Smooth muscle cell (in vitro differentiated cells): ENCODE measurements around the gene PRKCD. TPM values are rescaled to one million over a fixed set of nuclear protein-coding genes. Genes with fewer than 3 reads are reported as not detected.

Experiments
- DNase-seq: peaks from one replicate; lab custom pipeline; 2025; ENCODE audit not compliant: unreplicated experiment; lab: John Stamatoyannopoulos, UW
- H2AFZ ChIP-seq: fragments of 200-600 bp; sonication (generic); 2 replicates; pipeline ENCODE4 v1.6.0; 2016; ENCODE audit warnings: antibody characterized with exemption, low read depth, mild to moderate bottlenecking
- H3F3A ChIP-seq: fragments of 200-600 bp; sonication (generic); 2 replicates; pipeline ENCODE4 v1.6.0; 2017; ENCODE audit warnings: antibody characterized with exemption, low read depth
- H3K27ac ChIP-seq: fragments of 200-600 bp; sonication (generic); 2 replicates; pipeline ENCODE4 v1.5.1; 2016; ENCODE audit warnings: low read depth, mild to moderate bottlenecking
- H3K27me3 ChIP-seq: fragments of 200-600 bp; sonication (generic); 2 replicates; pipeline ENCODE4 v1.6.1; 2016; ENCODE audit warnings: low read depth, mild to moderate bottlenecking
- H3K36me3 ChIP-seq: fragments of 200-600 bp; sonication (generic); 2 replicates; pipeline ENCODE4 v1.5.1; 2016; ENCODE audit warnings: low read depth
- H3K4me1 ChIP-seq: fragments of 200-600 bp; sonication (generic); 2 replicates; pipeline ENCODE4 v1.5.1; 2016; ENCODE audit warnings: low read depth
- H3K4me2 ChIP-seq: fragments of 200-600 bp; sonication (generic); 2 replicates; pipeline ENCODE4 v1.6.0; 2016; ENCODE audit warnings: mild to moderate bottlenecking
- H3K4me3 ChIP-seq: fragments of 200-600 bp; sonication (generic); 2 replicates; pipeline ENCODE4 v1.5.1; 2016; ENCODE audit warnings: mild to moderate bottlenecking
- H3K79me2 ChIP-seq: fragments of 200-600 bp; sonication (generic); 2 replicates; pipeline ENCODE4 v1.6.0; 2016; ENCODE audit warnings: low read depth, mild to moderate bottlenecking
- H3K9ac ChIP-seq: fragments of 200-600 bp; sonication (generic); 2 replicates; pipeline ENCODE4 v1.6.0; 2016; ENCODE audit warnings: low read depth
- H3K9me3 ChIP-seq: fragments of 200-600 bp; sonication (generic); replicated peaks from 2 replicates; pipeline ENCODE4 v1.5.1; 2016; ENCODE audit warnings: low read depth
- H4K20me1 ChIP-seq: fragments of 200-600 bp; sonication (generic); 2 replicates; pipeline ENCODE4 v1.6.0; 2016; ENCODE audit warnings: low read depth
- CTCF ChIP-seq: fragments of 200-600 bp; sonication (generic); IDR thresholded peaks from 2 replicates; pipeline ENCODE4 v1.5.1; 2017; ENCODE audit warnings: borderline replicate concordance, mild to moderate bottlenecking, antibody characterized with exemption; ENCODE audit not compliant: insufficient read depth, poor library complexity, severe bottlenecking
- WGBS: methylation state at CpG from one replicate; pipeline ENCODE4 v1.1.7; 2016; ENCODE audit warnings: low lambda C conversion rate; 5-methylcytosine and 5-hydroxymethylcytosine counted together
- polyA plus RNA-seq: library from polyadenylated mRNA; unstranded; fragments of >200 nt; fragmentation: Nextera tagmentation; extraction: Ambion mirVana; gene quantifications from 2 replicates; pipeline ENCODE4 v1.2.1, GENCODE V29; 2016
- total RNA-seq: library from RNA; depleted of rRNA; stranded (reverse); fragments of >200 nt; gene quantifications from 2 replicates; pipeline ENCODE4 v1.2.3, GENCODE V29; 2014

PRKCD gene
- total and polyA plus RNA-seq, 2 experiments from 2014 or later = 6.1 to 22.5 TPM

DNA sequence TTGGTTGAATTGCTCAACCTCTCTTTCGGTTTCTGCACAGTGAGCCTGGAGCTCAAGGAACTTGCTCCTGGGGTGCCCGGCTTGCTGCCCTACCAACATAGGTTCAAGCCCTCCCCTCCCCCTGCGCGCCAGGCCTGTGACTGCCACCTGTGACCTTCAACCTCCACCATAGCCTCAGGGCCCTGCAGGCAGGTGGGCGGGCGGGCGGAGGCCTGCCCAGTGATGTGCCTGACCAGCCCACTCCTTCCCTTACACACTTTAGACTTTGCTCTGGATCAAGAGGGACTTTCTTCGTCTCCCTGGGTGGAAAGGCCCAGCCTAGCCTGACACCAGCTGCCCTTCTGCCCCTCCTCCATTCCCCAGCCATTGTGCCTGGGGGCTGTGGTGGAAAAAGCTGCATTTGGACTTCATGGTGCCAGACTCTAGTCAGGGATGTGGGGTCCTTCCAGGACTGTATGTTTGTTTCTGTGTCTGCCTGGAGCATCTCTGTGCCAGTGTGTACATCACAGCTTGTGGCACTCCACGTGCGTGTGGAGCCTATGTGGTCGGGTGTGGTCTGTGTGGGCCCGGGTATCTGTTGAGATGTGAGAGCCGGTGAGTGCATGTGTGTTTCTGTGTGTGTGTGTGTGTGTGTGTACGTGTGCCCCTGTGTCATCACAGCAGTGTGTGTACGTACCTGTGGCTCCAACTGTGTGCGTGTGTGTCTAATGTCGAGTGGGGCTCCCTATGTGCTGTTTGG, 9.5 kb downstream of the PRKCD start:
- Histone ChIP-seq H3K4me2 (no peak overlapping the region), H3K4me1 (peaks cover 6% of the 10 kb centered on the region), H3K79me2 (no peaks in the 10 kb centered on the region)

GRCh38 chr3:53171064-53171418, 10.0 kb downstream of the PRKCD start:
- Histone ChIP-seq H3K79me2 (no peaks in the 10 kb centered on the region), H2AFZ (no peak overlapping the region), H4K20me1 (peaks cover 99% of the 10 kb centered on the region), H3K9ac (no peak overlapping the region), H3K4me3 (no peak overlapping the region), H3K4me2 (no peak overlapping the region), H3F3A (no peaks in the 10 kb centered on the region), H3K27me3 (no peaks in the 10 kb centered on the region), H3K27ac (no peak overlapping the region), H3K36me3 (no peaks in the 10 kb centered on the region), H3K4me1 (peaks cover 6% of the 10 kb centered on the region), H3K9me3 (no peaks in the 10 kb centered on the region)
- no peak for TF ChIP-seq CTCF
- DNase-seq = no peak
- WGBS = 73% methylated on average over 7 of the region's 7 CpGs

More for the DNA sequence above, 9.5 kb downstream of the PRKCD start:
- WGBS = 92% methylated on average over 17 of the region's 17 CpGs
- Histone ChIP-seq H3K4me3 (no peak overlapping the region), H4K20me1 (peaks cover 99% of the 10 kb centered on the region), H3K27me3 (no peaks in the 10 kb centered on the region), H3K27ac (no peak overlapping the region), H3K9ac (no peak overlapping the region), H3K9me3 (no peaks in the 10 kb centered on the region), H3K36me3 (no peaks in the 10 kb centered on the region), H2AFZ (no peak overlapping the region), H3F3A (no peaks in the 10 kb centered on the region)
- no peak for DNase-seq
- no peak for TF ChIP-seq CTCF

- WGBS = 65% methylated on average over 5 of the region's 7 CpGs
- Histone ChIP-seq H4K20me1 (peaks cover 99% of the 10 kb centered on the region), H3K4me1 (peaks cover 6% of the 10 kb centered on the region), H3K36me3 (no peaks in the 10 kb centered on the region), H3F3A (no peaks in the 10 kb centered on the region), H2AFZ (no peak overlapping the region), H3K79me2 (no peaks in the 10 kb centered on the region), H3K4me3 (no peak overlapping the region), H3K4me2 (no peak overlapping the region), H3K9me3 (no peaks in the 10 kb centered on the region), H3K27ac (no peak overlapping the region), H3K9ac (no peak overlapping the region), H3K27me3 (no peaks in the 10 kb centered on the region)
- TF ChIP-seq CTCF = no peak
- no peak for DNase-seq
Measured at GRCh38 chr3:53171827-53172505, 11.0 kb downstream of the PRKCD start.

- Histone ChIP-seq H3K4me2 (no peak overlapping the region), H4K20me1 (peaks cover 94% of the 10 kb centered on the region), H3K4me1 (no peaks in the 10 kb centered on the region), H3K27ac (no peak overlapping the region), H3K36me3 (no peaks in the 10 kb centered on the region), H2AFZ (no peak overlapping the region), H3K9me3 (no peaks in the 10 kb centered on the region), H3K4me3 (no peak overlapping the region), H3K9ac (no peak overlapping the region), H3F3A (no peaks in the 10 kb centered on the region), H3K79me2 (no peaks in the 10 kb centered on the region), H3K27me3 (no peaks in the 10 kb centered on the region)
- DNase-seq = no peak
- 94% methylated on average over 5 of the region's 5 CpGs for WGBS
- no peak for TF ChIP-seq CTCF
Measured at GRCh38 chr3:53173107-53173506, 12.1 kb downstream of the PRKCD start.
